UCSD-AML1 (cell line): ENCODE data around the gene ADCY5.
"Not testable (repeated sequence)": the region's sequence is repeated elsewhere in the genome, so short reads cannot be mapped to it uniquely, and the experiment has no call there.

ENCODE experiments used
- DNase-seq: peaks from one replicate; lab custom pipeline; 2025; ENCODE audit not compliant: unreplicated experiment; lab: John Stamatoyannopoulos, UW

ADCY5 gene

GRCh38 chr3:123448536-123449101, at the start of gene ADCY5:
Gene ADCY5 (minus strand): TSS chr3:123449090. CDS start chr3:123448545, 545 bp downstream.
- DNase-seq = no peak

GRCh38 chr3:123493912-123494311, 45.0 kb upstream of the ADCY5 start:
- no peak for DNase-seq

GRCh38 chr3:123491966-123492587, 43.2 kb upstream of the ADCY5 start:
- no peak for DNase-seq

GRCh38 chr3:123489400-123490004, 40.6 kb upstream of the ADCY5 start:
- peak; percentile 59 for DNase-seq

- no peak for DNase-seq
Observed at GRCh38 chr3:123488645-123489347, 39.9 kb upstream of the ADCY5 start.

GRCh38 chr3:123487063-123487462, 38.2 kb upstream of the ADCY5 start:
- not testable (repeated sequence) for DNase-seq

GRCh38 chr3:123486460-123486859, 37.6 kb upstream of the ADCY5 start:
- no peak for DNase-seq

GRCh38 chr3:123485551-123485950, 36.7 kb upstream of the ADCY5 start:
- no peak for DNase-seq

GRCh38 chr3:123483146-123483545, 34.3 kb upstream of the ADCY5 start:
- DNase-seq = no peak

- no peak for DNase-seq
Observed at GRCh38 chr3:123481722-123482457, 33.0 kb upstream of the ADCY5 start.

GRCh38 chr3:123481071-123481470, 32.2 kb upstream of the ADCY5 start:
- DNase-seq = no peak

GRCh38 chr3:123480428-123480827, 31.5 kb upstream of the ADCY5 start:
- no peak for DNase-seq

- no peak for DNase-seq
Observed at GRCh38 chr3:123479891-123480290, 31.0 kb upstream of the ADCY5 start.

- no peak for DNase-seq
Observed at GRCh38 chr3:123478314-123478713, 29.4 kb upstream of the ADCY5 start.

GRCh38 chr3:123476967-123477750, 28.3 kb upstream of the ADCY5 start:
- DNase-seq = no peak

GRCh38 chr3:123475786-123476185, 26.9 kb upstream of the ADCY5 start:
- DNase-seq = no peak

- no peak for DNase-seq
Observed at GRCh38 chr3:123471106-123471505, 22.2 kb upstream of the ADCY5 start.

- no peak for DNase-seq
Observed at GRCh38 chr3:123469323-123469995, 20.6 kb upstream of the ADCY5 start.

GRCh38 chr3:123467046-123467445, 18.2 kb upstream of the ADCY5 start:
- DNase-seq = no peak

GRCh38 chr3:123464211-123464610, 15.3 kb upstream of the ADCY5 start:
- no peak for DNase-seq
